GM12878 (cell line): ENCODE measurements around the gene SLC6A2. TPM values are rescaled to one million over a fixed set of nuclear protein-coding genes. Genes with fewer than 3 reads are reported as not detected.

Experiments
- ATAC-seq: fragments of 200-7000 bp; cut with Tn5 transposase; 3 replicates; pipeline ENCODE4 v1.9.1; 2020; ENCODE audit warnings: mild to moderate bottlenecking, moderate library complexity
- BruUV-seq: library from RNA; stranded (reverse); fragments of 400-500 nt; replicated peaks from 2 replicates; lab custom pipeline; 2021; lab: Mats Ljungman, UMichigan
- CTCF ChIA-PET: fragments of 300-600 bp; sonication (Branson Sonifier 250); formaldehyde crosslinking; extraction: SDS; loops from one replicate; lab custom pipeline; 2021; ENCODE audit warnings: inconsistent platforms; lab: Yijun Ruan, JAX
- POLR2A ChIA-PET: fragments of 350-600 bp; formaldehyde crosslinking; extraction: SDS; loops from one replicate; lab custom pipeline; 2021; ENCODE audit warnings: inconsistent platforms; lab: Charles Lee
- RAD21 ChIA-PET: fragments of 300-600 bp; sonication (Branson Sonifier 250); formaldehyde crosslinking; loops from one replicate; lab custom pipeline; 2023; ENCODE audit warnings: antibody characterized with exemption; ENCODE audit not compliant: unreplicated experiment; lab: Charles Lee
- SMC1A ChIA-PET: fragments of 300-600 bp; sonication (Branson Sonifier 250); formaldehyde crosslinking; loops from one replicate; lab custom pipeline; 2023; ENCODE audit not compliant: unreplicated experiment, uncharacterized antibody; lab: Charles Lee
- DNase-seq: peaks from one replicate; pipeline ENCODE4 v3.0.0-alpha.2; 2011; ENCODE audit warnings: low read depth, low spot score
- FAIRE-seq: peaks from 3 replicates; lab custom pipeline; 2011; peaks lifted over from hg19 to GRCh38; lab: Jason Lieb, UNC
- H2AFZ ChIP-seq: 2 replicates; pipeline ENCODE4 v1.6.0; 2011; ENCODE audit warnings: low read depth, low read length, control low read depth; ENCODE audit not compliant: control insufficient read depth
- H3K27ac ChIP-seq: 2 replicates; pipeline ENCODE4 v1.5.1; 2011; ENCODE audit warnings: control low read depth; ENCODE audit not compliant: control insufficient read depth, insufficient read depth
- H3K27me3 ChIP-seq, 2 experiments: replicated peaks in 1 of 2; 2 replicates each; pipeline versions ENCODE4 v1.6.0 to v1.6.1; 2011; ENCODE audit warnings: low read length in 1 of 2; ENCODE audit not compliant: control insufficient read depth in 2 of 2, insufficient read depth in 2 of 2
- H3K36me3 ChIP-seq, 2 experiments: 2 replicates each; pipeline ENCODE4 v1.5.1; 2011; ENCODE audit warnings: low read length in 1 of 2; ENCODE audit not compliant: control insufficient read depth in 2 of 2, insufficient read depth in 2 of 2
- H3K4me1 ChIP-seq: 2 replicates; pipeline ENCODE4 v1.6.1; 2011; ENCODE audit warnings: mild to moderate bottlenecking, low read length, moderate library complexity, mixed read lengths; ENCODE audit not compliant: control insufficient read depth, insufficient read depth
- H3K4me2 ChIP-seq: 2 replicates; pipeline ENCODE4 v1.6.0; 2011; ENCODE audit warnings: control low read depth; ENCODE audit not compliant: control insufficient read depth, insufficient read depth
- H3K4me3 ChIP-seq: fragments of 200-600 bp; sonication (generic); 2 replicates; pipeline ENCODE4 v1.5.1; 2016
- H3K79me2 ChIP-seq: 2 replicates; pipeline ENCODE4 v1.6.0; 2011; ENCODE audit warnings: low read length; ENCODE audit not compliant: control insufficient read depth, insufficient read depth
- H3K9ac ChIP-seq: 2 replicates; pipeline ENCODE4 v1.8.0; 2011; ENCODE audit warnings: low read length, control low read depth, mixed read lengths; ENCODE audit not compliant: control insufficient read depth, insufficient read depth
- H3K9me3 ChIP-seq: replicated peaks from 3 replicates; pipeline ENCODE4 v1.5.1; 2011; ENCODE audit warnings: mild to moderate bottlenecking, low read length; ENCODE audit not compliant: control insufficient read depth, insufficient read depth
- H4K20me1 ChIP-seq: 2 replicates; pipeline ENCODE4 v1.6.0; 2011; ENCODE audit not compliant: control insufficient read depth, insufficient read depth
- BRCA1 ChIP-seq: IDR thresholded peaks from 2 replicates; pipeline ENCODE4 v1.6.1; 2011; ENCODE audit warnings: low read depth, low read length, improper control_type of control experiment
- CBX3 ChIP-seq: fragments of 200-600 bp; sonication (generic); IDR thresholded peaks from 2 replicates; pipeline ENCODE4 v1.6.1; 2016; ENCODE audit warnings: low read depth, borderline replicate concordance
- CBX5 ChIP-seq: sonication (generic); IDR thresholded peaks from 2 replicates; pipeline ENCODE4 v1.6.1; 2016; ENCODE audit warnings: low read depth, moderate library complexity, mild to moderate bottlenecking, inconsistent platforms
- GATAD2B ChIP-seq: fragments of 450-650 bp; conservative IDR thresholded peaks from 2 replicates; pipeline ENCODE4 v1.6.1; 2017; ENCODE audit warnings: low read depth, mild to moderate bottlenecking, moderate library complexity
- JUND ChIP-seq: IDR thresholded peaks from 2 replicates; pipeline ENCODE4 v1.6.1; 2012; ENCODE audit warnings: low read depth, mild to moderate bottlenecking, low read length, improper control_type of control experiment, moderate library complexity
- NR2F1 ChIP-seq: fragments of 450-650 bp; conservative IDR thresholded peaks from 2 replicates; pipeline ENCODE4 v1.6.1; 2017; ENCODE audit warnings: mild to moderate bottlenecking
- PKNOX1 ChIP-seq: fragments of 450-650 bp; IDR thresholded peaks from 2 replicates; pipeline ENCODE4 v1.6.1; 2016; ENCODE audit warnings: mild to moderate bottlenecking
- POLR2AphosphoS5 ChIP-seq: IDR thresholded peaks from 2 replicates; pipeline ENCODE4 v1.6.1; 2011; ENCODE audit warnings: mild to moderate bottlenecking, low read length, inconsistent platforms
- SKIL ChIP-seq: fragments of 450-650 bp; IDR thresholded peaks from 2 replicates; pipeline ENCODE4 v1.6.1; 2017; ENCODE audit warnings: mild to moderate bottlenecking, low read depth, inconsistent platforms; ENCODE audit not compliant: poor library complexity, severe bottlenecking
- YY1 ChIP-seq: IDR thresholded peaks from 2 replicates; pipeline ENCODE4 v1.6.1; 2011; ENCODE audit warnings: low read depth, mild to moderate bottlenecking, low read length
- ZBTB33 ChIP-seq: fragments of 450-650 bp; IDR thresholded peaks from 2 replicates; pipeline ENCODE4 v1.6.1; 2017; ENCODE audit warnings: mild to moderate bottlenecking
- ZNF207 ChIP-seq: fragments of 450-650 bp; IDR thresholded peaks from 2 replicates; pipeline ENCODE4 v1.6.1; 2014; ENCODE audit warnings: antibody characterized with exemption, mild to moderate bottlenecking, borderline replicate concordance
- ZNF592 ChIP-seq: fragments of 450-650 bp; IDR thresholded peaks from 2 replicates; pipeline ENCODE4 v1.6.1; 2017; ENCODE audit warnings: mild to moderate bottlenecking, moderate library complexity
- ZZZ3 ChIP-seq: IDR thresholded peaks from 2 replicates; pipeline ENCODE4 v1.6.1; 2011; ENCODE audit warnings: low read depth; ENCODE audit not compliant: control insufficient read depth, insufficient read length
- WGBS: methylation state at CpG from one replicate; pipeline ENCODE4 v1.1.6; 2016; ENCODE audit warnings: low lambda C conversion rate; ENCODE audit not compliant: insufficient replicate concordance, insufficient coverage; ENCODE audit errors: missing lambda C conversion rate; 5-methylcytosine and 5-hydroxymethylcytosine counted together
- in situ Hi-C: fragments of 300-500 bp; cut with MboI; formaldehyde crosslinking; loops from 9 replicates; pipeline ENCODE4 v1.14.3; 2018; ENCODE audit warnings: mixed read lengths
- intact Hi-C: fragments of 100-400 bp; cut with micrococcal nuclease; formaldehyde crosslinking; loops from one replicate; pipeline ENCODE4 v1.14.2; 2022; ENCODE audit not compliant: unreplicated experiment
- polyA plus RNA-seq, 11 experiments: library from polyadenylated mRNA; depleted of rRNA in 4 of 11; unstranded in 6 of 11; stranded (reverse) in 5 of 11; fragments of >200 nt; fragmentation: Nextera tagmentation in 4 of 11; fragmentation: Illumina TruSeq in 1 of 11; extraction: Ambion mirVana in 4 of 11; extraction: Trizol in 1 of 11; gene quantifications; 1 replicate in 1 of 11; 2 replicates in 10 of 11; pipeline versions ENCODE4 v1.2.1 to v1.2.3, GENCODE V29; 2011 to 2016; ENCODE audit warnings: inconsistent platforms in 2 of 11, missing spikeins in 2 of 11, low read depth in 1 of 11
- total RNA-seq, 4 experiments: library from RNA; depleted of rRNA in 3 of 4; stranded (reverse); fragments of >200 nt in 3 of 4; fragmentation: Illumina TruSeq in 1 of 4; extraction: Trizol in 1 of 4; gene quantifications; 2 replicates each; pipeline versions ENCODE4 v1.2.1 to v1.2.3, GENCODE V29; 2013 to 2021

Gene SLC6A2
- total and polyA plus RNA-seq, 10 of the 15 experiments (the other 5 are each of a cell fraction or from before 2014, with no cell fraction given) = not detected

GRCh38 chr16:55725055-55725777, 69.4 kb downstream of the SLC6A2 start:
- DNase-seq = no peak
- H3K4me1 ChIP-seq = no peaks in the 10 kb centered on the region
- no peak overlapping the region for H3K9ac ChIP-seq
- no peak overlapping the region for H3K27ac ChIP-seq
- CTCF ChIA-PET = no interaction called here
- 14% methylated on average over 5 of the region's 5 CpGs for WGBS
- no peak for TF ChIP-seq CBX3
- TF ChIP-seq NR2F1 = no peak
- TF ChIP-seq POLR2AphosphoS5 = no peak
- TF ChIP-seq SKIL = no peak
- TF ChIP-seq ZNF592 = no peak
- TF ChIP-seq YY1 = no peak
- no peak for TF ChIP-seq GATAD2B
- TF ChIP-seq ZBTB33 = no peak
- no peak for TF ChIP-seq ZZZ3
- no peak for TF ChIP-seq BRCA1
- TF ChIP-seq PKNOX1 = no peak
- no peak for TF ChIP-seq CBX5
- TF ChIP-seq JUND = no peak
- no peak for TF ChIP-seq ZNF207
- no peaks in the 10 kb centered on the region for H3K36me3 ChIP-seq
- FAIRE-seq = no peak
- no peak overlapping the region for H2AFZ ChIP-seq
- intact Hi-C loops (no loop called here), in situ Hi-C loops (no loop called here)
- no peaks in the 10 kb centered on the region for H4K20me1 ChIP-seq
- SMC1A ChIA-PET = no interaction called here
- no peak overlapping the region for H3K4me3 ChIP-seq
- H3K9me3 ChIP-seq = no peaks in the 10 kb centered on the region
- no peak overlapping the region for H3K4me2 ChIP-seq
- no peaks in the 10 kb centered on the region for H3K27me3 ChIP-seq
- no TSS peak for BruUV-seq
- POLR2A ChIA-PET = no interaction called here
- no peaks in the 10 kb centered on the region for H3K79me2 ChIP-seq
- RAD21 ChIA-PET = no interaction called here
- ATAC-seq = no peak
